Measurements from ENCODE around the gene EMC9. TPM values are rescaled to one million over a fixed set of nuclear protein-coding genes. Genes with fewer than 3 reads are reported as not detected.

EMC9 gene
- total and polyA plus RNA-seq, 7 donors = 17.2 to 67.5 (median 35.1) TPM

DNA sequence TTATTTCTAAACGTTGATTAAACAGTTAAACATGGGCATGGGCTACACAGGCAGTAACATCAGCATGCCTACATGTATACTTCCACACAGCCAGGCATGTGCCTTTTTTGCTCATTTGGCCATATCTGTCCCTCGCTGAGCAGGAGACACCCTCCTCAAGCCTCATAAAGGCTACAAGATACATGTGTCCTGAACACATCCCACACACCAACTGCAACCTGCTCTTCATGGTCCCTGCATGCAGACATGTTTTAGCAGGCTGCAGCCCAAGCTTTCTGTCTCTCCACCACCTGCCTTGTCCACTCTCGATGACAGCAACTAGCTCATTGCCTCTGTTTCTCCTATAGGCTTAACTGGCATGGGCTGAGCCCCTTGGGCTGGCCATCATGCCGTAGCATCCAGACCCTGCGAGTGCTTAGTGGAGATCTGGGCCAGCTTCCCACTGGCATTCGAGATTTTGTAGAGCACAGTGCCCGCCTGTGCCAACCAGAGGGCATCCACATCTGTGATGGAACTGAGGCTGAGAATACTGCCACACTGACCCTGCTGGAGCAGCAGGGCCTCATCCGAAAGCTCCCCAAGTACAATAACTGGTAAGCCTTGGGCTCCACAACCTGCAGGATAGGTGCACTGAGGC, 44.7 kb downstream of the EMC9 start:
- Histone ChIP-seq H3K4me3 (no peak overlapping the region), H3K27me3 (ENCODE audit: insufficient read depth in 3 of 3, low read length in 2 of 3) (no peaks in the 10 kb centered on the region), H3K27ac (no peak overlapping the region), H3K36me3 (ENCODE audit: insufficient read depth in 1 of 2, low read depth in 1 of 2) (no peaks in the 10 kb centered on the region), H3K4me1 (peaks cover 6% of the 10 kb centered on the region), H3K9me3 (no peaks in the 10 kb centered on the region)
- no peak for ATAC-seq
- DNase-seq = no peak
- intact Hi-C loops (cut with DNase I) = loop anchor here in 1 of 2 donors (10.0 kb wide), 1 partner anchor 122 kb away; no protein-coding TSS in a partner anchor
- 82 to 90% (median 89%) methylated on average over 8 of the region's 8 CpGs for WGBS, 3 donors
- TF ChIP-seq, protein P1, sequence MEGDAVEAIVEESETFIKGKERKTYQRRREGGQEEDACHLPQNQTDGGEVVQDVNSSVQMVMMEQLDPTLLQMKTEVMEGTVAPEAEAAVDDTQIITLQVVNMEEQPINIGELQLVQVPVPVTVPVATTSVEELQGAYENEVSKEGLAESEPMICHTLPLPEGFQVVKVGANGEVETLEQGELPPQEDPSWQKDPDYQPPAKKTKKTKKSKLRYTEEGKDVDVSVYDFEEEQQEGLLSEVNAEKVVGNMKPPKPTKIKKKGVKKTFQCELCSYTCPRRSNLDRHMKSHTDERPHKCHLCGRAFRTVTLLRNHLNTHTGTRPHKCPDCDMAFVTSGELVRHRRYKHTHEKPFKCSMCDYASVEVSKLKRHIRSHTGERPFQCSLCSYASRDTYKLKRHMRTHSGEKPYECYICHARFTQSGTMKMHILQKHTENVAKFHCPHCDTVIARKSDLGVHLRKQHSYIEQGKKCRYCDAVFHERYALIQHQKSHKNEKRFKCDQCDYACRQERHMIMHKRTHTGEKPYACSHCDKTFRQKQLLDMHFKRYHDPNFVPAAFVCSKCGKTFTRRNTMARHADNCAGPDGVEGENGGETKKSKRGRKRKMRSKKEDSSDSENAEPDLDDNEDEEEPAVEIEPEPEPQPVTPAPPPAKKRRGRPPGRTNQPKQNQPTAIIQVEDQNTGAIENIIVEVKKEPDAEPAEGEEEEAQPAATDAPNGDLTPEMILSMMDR (IDR thresholded peaks at IDR 0.05) = no peak

DNA sequence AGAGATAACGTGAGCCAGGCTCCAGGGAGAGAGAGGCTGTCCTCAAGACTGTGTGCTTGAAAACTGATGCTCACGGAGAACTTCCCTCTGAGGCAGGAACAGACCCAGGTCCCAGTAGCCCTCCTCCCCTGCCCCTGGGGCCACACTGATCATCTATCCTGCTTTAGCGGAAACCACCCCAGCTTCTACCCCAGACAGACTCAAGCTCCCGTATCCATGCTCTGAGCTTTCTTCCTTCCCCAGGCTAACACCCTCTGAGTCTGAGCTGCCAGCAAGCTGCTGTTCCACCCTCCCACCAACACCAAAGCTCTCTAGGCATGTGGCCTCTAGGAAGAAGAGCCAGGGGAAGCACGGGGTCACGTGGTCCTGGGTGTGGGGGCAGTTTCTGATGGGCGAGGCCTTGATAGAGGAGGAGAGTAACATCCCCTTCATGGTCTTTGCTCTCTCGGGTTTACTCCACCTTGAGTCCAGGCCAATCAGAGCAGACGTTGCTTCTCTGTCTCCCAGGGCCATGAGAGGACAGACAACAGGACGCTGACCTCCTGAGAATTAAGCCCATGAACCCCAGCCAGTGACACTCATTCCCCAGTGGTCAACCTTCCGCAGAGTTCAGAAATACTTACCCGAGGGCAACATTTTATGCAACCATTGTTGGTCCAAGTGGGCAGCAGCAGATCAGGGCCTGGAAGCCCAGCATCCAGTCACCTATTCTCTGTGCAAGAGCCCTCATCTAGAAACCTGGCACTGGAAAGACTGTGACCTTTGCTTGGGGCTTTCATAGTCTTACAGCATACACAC, 45.9 kb downstream of the EMC9 start:
- no peaks in the 10 kb centered on the region for H3K27me3 ChIP-seq (ENCODE audit: insufficient read depth in 3 of 3, low read length in 2 of 3)
- ATAC-seq = no peak
- peak overlapping the region; percentile 80 for H3K4me3 ChIP-seq
- intact Hi-C loops (cut with DNase I) = loop anchor here (2.0 to 10.0 kb wide), 2 partner anchors 13 to 121 kb away; no protein-coding TSS in a partner anchor
- WGBS, 3 donors = 52 to 72% (median 53%) methylated on average over 12 of the region's 12 CpGs
- peaks cover 6% of the 10 kb centered on the region for H3K4me1 ChIP-seq
- H3K36me3 ChIP-seq (ENCODE audit: insufficient read depth in 1 of 2, low read depth in 1 of 2) = no peaks in the 10 kb centered on the region
- no peaks in the 10 kb centered on the region for H3K9me3 ChIP-seq
- H3K27ac ChIP-seq = peak overlapping the region; percentile 75
- TF ChIP-seq, protein P1 (IDR thresholded peaks at IDR 0.05) = no peak
- peak; percentile 54 to 70 for DNase-seq

DNA sequence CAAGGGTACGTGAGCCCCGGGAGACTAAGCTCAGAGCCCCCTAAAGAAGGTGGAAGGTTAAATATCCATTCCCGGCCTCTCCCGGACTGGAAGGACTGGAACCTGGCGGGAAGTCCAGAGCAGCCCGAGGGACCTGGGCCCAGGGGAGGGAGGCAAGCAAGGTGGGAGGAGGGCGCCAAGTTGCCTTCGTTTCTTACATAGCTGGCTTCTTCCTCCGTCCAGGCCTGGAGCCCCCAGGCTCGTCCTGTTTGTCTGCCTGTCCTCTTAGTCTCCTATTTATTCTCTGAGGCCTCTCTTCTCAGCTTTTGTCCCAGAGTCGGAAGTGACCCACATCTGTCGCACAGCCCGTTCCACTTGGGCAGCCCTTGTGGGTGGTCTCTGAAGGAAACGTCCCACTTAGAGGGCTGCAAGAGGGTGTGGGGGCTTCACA, 46.5 kb downstream of the EMC9 start:
- H3K4me3 ChIP-seq = peak overlapping the region; percentile 80
- WGBS, 3 donors = 34 to 47% (median 43%) methylated on average over 14 of the region's 14 CpGs
- peak overlapping the region; percentile 75 for H3K27ac ChIP-seq
- TF ChIP-seq, protein P1 (IDR thresholded peaks at IDR 0.05) = no peak
- no peaks in the 10 kb centered on the region for H3K36me3 ChIP-seq (ENCODE audit: insufficient read depth in 1 of 2, low read depth in 1 of 2)
- H3K9me3 ChIP-seq = no peaks in the 10 kb centered on the region
- H3K27me3 ChIP-seq (ENCODE audit: insufficient read depth in 3 of 3, low read length in 2 of 3) = no peaks in the 10 kb centered on the region
- intact Hi-C loops (cut with DNase I) = loop anchor here (2.0 to 10.0 kb wide), 3 partner anchors 14 to 120 kb away; no protein-coding TSS in a partner anchor
- ATAC-seq (peak in 1 of 4 donors; percentile 5), DNase-seq (no peak)
- peaks cover 6% of the 10 kb centered on the region for H3K4me1 ChIP-seq

DNA sequence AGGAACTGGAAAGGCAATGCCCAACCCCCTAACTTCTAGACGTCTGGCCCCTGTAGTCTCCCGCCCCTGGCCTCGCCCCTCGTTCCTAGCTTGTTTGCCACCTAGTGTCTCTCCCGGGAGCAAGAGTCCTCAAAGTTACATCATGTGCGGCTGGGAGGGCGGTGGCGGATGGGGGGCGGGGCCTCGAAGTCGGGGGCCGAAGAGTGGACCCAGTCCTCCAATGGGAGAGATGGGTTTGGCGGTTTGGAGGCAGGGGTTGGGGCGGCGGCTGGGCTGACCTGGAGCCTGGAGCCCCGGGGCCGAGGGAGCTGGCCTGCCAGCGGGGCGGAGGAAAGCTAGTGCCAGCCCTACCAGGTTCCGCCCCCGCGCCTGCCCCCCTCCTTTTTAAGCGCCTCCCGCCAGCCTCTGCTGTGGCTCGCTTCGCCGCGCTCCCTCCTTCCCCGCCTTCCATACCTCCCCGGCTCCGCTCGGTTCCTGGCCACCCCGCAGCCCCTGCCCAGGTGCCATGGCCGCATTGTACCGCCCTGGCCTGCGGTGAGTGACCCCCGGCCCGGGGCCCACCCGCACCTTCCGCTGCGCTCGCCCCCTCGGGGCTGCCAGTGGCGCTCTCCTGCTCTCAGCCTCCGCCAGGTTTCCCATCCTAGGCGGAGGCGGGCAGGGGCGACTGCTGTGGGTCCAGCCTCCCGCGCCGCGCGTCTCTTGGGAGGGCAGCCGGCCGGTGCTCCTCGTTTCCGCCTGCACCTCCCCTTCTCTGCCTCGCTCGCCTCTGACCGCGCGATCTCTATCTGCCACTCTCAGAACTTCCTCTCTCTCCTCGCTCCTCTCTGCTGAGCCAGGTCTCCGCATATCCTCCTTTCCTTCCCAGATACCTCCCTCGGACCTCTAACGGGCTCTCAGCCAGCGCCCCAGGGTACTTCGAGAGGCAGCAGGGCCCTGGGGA, 47.2 kb downstream of the EMC9 start, which contains the start of gene PCK2:
Gene PCK2 (plus strand): TSS at position 411 of the 940 bp plus-strand sequence. CDS start 95 bp downstream, at position 506.
- intact Hi-C loops (cut with DNase I) = loop anchor here (2.0 to 10.0 kb wide), 3 partner anchors 15 to 119 kb away; no protein-coding TSS in a partner anchor
- no peaks in the 10 kb centered on the region for H3K36me3 ChIP-seq (ENCODE audit: insufficient read depth in 1 of 2, low read depth in 1 of 2)
- H3K27ac ChIP-seq = peak within 1 kb of the TSS; percentile 75
- TF ChIP-seq, protein P1 (IDR thresholded peaks at IDR 0.05) = no peak
- ATAC-seq (peak; percentile 87 to 92 (median 88)), DNase-seq (peak; percentile 94 to 96)
- peaks cover 6% of the 10 kb centered on the region for H3K4me1 ChIP-seq
- peak within 1 kb of the TSS; percentile 80 for H3K4me3 ChIP-seq
- WGBS, 3 donors = 1 to 4% (median 1%) methylated on average over 48 to 68 of the region's 68 CpGs
- no peaks in the 10 kb centered on the region for H3K27me3 ChIP-seq (ENCODE audit: insufficient read depth in 3 of 3, low read length in 2 of 3)
- H3K9me3 ChIP-seq = no peaks in the 10 kb centered on the region

Measured in psoas muscle (tissue), 8 donors.